Measurements from ENCODE around the gene SSNA1. TPM values are rescaled to one million over a fixed set of nuclear protein-coding genes. Genes with fewer than 3 reads are reported as not detected.

The SSNA1 gene
- total and polyA plus RNA-seq, 2 donors (not counting 1 experiment from before 2014, with no cell fraction given), result 53.6 to 129 TPM

- H3K9me3 Mint-ChIP-seq (ENCODE audit: insufficient read depth), result no peaks in the 10 kb centered on the region
- H3K4me3 Mint-ChIP-seq, result no peak overlapping the region
- Histone ChIP-seq H3K4me1 (ENCODE audit: control insufficient read depth in 2 of 2, insufficient read depth in 2 of 2, low read length in 2 of 2) (peaks cover 11 to 14% of the 10 kb centered on the region in 2 donors), H3K9me3 (ENCODE audit: control extremely low read depth in 1 of 3, control insufficient read depth in 2 of 3, insufficient read depth in 1 of 3, low read length in 2 of 3) (peaks cover 0 to 33% (median 0%) of the 10 kb centered on the region in 3 donors), H2AFZ (ENCODE audit: insufficient read depth, low read depth, low read length, poor library complexity, severe bottlenecking) (no peak overlapping the region), H3K4me3 (ENCODE audit: control extremely low read depth in 1 of 5, extremely low read depth in 1 of 5, insufficient read depth in 1 of 5, low read depth in 2 of 5, low read length in 4 of 5) (no peak overlapping the region), H3K9ac (ENCODE audit: low read length) (no peak overlapping the region), H3K36me3 (replicated peaks in 1 of 2; ENCODE audit: control extremely low read depth in 1 of 2, control insufficient read depth in 1 of 2, extremely low read depth in 1 of 2, insufficient read depth in 2 of 2, low read length in 1 of 2) (no peaks in the 10 kb centered on the region), H3K79me2 (ENCODE audit: control insufficient read depth, insufficient read depth, low read length) (no peaks in the 10 kb centered on the region), H3K4me2 (replicated peaks; ENCODE audit: low read depth, low read length, poor library complexity, severe bottlenecking) (peak overlapping the region; percentile 40), H3K27me3 (replicated peaks in 1 of 4; ENCODE audit: control extremely low read depth in 1 of 4, control insufficient read depth in 3 of 4, insufficient read depth in 4 of 4, low read length in 3 of 4) (peaks cover 0 to 81% (median 36%) of the 10 kb centered on the region in 4 experiments), H4K20me1 (ENCODE audit: control insufficient read depth, insufficient read depth, low read length, poor library complexity, severe bottlenecking) (no peaks in the 10 kb centered on the region), H3K27ac (ENCODE audit: low read length in 2 of 2) (no peak overlapping the region)
- DNase-seq (no peak), ATAC-seq (ENCODE audit: low read depth) (no peak)
- peaks cover 60% of the 10 kb centered on the region for H3K27me3 Mint-ChIP-seq
- WGBS (ENCODE audit: insufficient coverage), result 45% methylated on average over 36 of the region's 37 CpGs
- POLR2A ChIA-PET, result no interaction called here
- no peaks in the 10 kb centered on the region for H3K4me1 Mint-ChIP-seq
- intact Hi-C loops (cut with micrococcal nuclease), result no loop called here
- TF ChIP-seq EZH2 (IDR thresholded peaks at IDR 0.05; ENCODE audit: borderline replicate concordance, insufficient read depth, low read depth, low read length, poor library complexity, severe bottlenecking), result no peak
- CTCF ChIA-PET, result interaction anchor here (1.7 kb wide), 1 partner anchor 93 kb away, joined by 5 read pairs; the partner anchor contains the start of gene NPDC1
- H3K27ac Mint-ChIP-seq, result no peak overlapping the region
Observed at GRCh38 chr9:137139468-137140150, 48.9 kb upstream of the SSNA1 start.

GRCh38 chr9:137140151-137141012, 48.1 kb upstream of the SSNA1 start:
- no peak for ATAC-seq (ENCODE audit: low read depth)
- ChIA-PET CTCF (interaction anchor here (1.0 to 1.7 kb wide), 2 partner anchors 11 to 94 kb away, joined by 3 to 5 read pairs; partner anchors contain the start of gene NPDC1), POLR2A (no interaction called here)
- H3K9me3 ChIP-seq (ENCODE audit: control extremely low read depth in 1 of 3, control insufficient read depth in 2 of 3, insufficient read depth in 1 of 3, low read length in 2 of 3), result peaks cover 0 to 33% (median 0%) of the 10 kb centered on the region in 3 donors
- no peaks in the 10 kb centered on the region for H4K20me1 ChIP-seq (ENCODE audit: control insufficient read depth, insufficient read depth, low read length, poor library complexity, severe bottlenecking)
- TF ChIP-seq CTCF (IDR thresholded peaks at IDR 0.05), result no peak
- TF ChIP-seq EZH2 (IDR thresholded peaks at IDR 0.05; ENCODE audit: borderline replicate concordance, insufficient read depth, low read depth, low read length, poor library complexity, severe bottlenecking), result no peak
- H3K79me2 ChIP-seq (ENCODE audit: control insufficient read depth, insufficient read depth, low read length), result no peaks in the 10 kb centered on the region
- no peak overlapping the region for H3K4me2 ChIP-seq (replicated peaks; ENCODE audit: low read depth, low read length, poor library complexity, severe bottlenecking)
- H3K27me3 ChIP-seq (replicated peaks in 1 of 4; ENCODE audit: control extremely low read depth in 1 of 4, control insufficient read depth in 3 of 4, insufficient read depth in 4 of 4, low read length in 3 of 4), result peaks cover 0 to 81% (median 36%) of the 10 kb centered on the region in 4 experiments
- Mint-ChIP-seq H3K27me3 (peaks cover 54% of the 10 kb centered on the region), H3K4me1 (no peaks in the 10 kb centered on the region), H3K4me3 (no peak overlapping the region), H3K27ac (peak overlapping the region; percentile 42), H3K9me3 (ENCODE audit: insufficient read depth) (no peaks in the 10 kb centered on the region)
- H3K27ac ChIP-seq (ENCODE audit: low read length in 2 of 2), result no peak overlapping the region
- no peak for DNase-seq
- H3K4me1 ChIP-seq (ENCODE audit: control insufficient read depth in 2 of 2, insufficient read depth in 2 of 2, low read length in 2 of 2), result peaks cover 11 to 14% of the 10 kb centered on the region in 2 donors
- H3K9ac ChIP-seq (ENCODE audit: low read length), result no peak overlapping the region
- no peak overlapping the region for H2AFZ ChIP-seq (ENCODE audit: insufficient read depth, low read depth, low read length, poor library complexity, severe bottlenecking)
- WGBS (ENCODE audit: insufficient coverage), result 65% methylated on average over 21 of the region's 26 CpGs
- intact Hi-C loops (cut with micrococcal nuclease), result no loop called here
- no peaks in the 10 kb centered on the region for H3K36me3 ChIP-seq (replicated peaks in 1 of 2; ENCODE audit: control extremely low read depth in 1 of 2, control insufficient read depth in 1 of 2, extremely low read depth in 1 of 2, insufficient read depth in 2 of 2, low read length in 1 of 2)
- no peak overlapping the region for H3K4me3 ChIP-seq (ENCODE audit: control extremely low read depth in 1 of 5, extremely low read depth in 1 of 5, insufficient read depth in 1 of 5, low read depth in 2 of 5, low read length in 4 of 5)
